ENCODE results near the gene AIPL1.

The AIPL1 gene

GRCh38 chr17:6413065-6413464, 21.9 kb downstream of the AIPL1 start:
- peak; percentile 36 for DNase-seq (ENCODE audit: low read depth)

DNA sequence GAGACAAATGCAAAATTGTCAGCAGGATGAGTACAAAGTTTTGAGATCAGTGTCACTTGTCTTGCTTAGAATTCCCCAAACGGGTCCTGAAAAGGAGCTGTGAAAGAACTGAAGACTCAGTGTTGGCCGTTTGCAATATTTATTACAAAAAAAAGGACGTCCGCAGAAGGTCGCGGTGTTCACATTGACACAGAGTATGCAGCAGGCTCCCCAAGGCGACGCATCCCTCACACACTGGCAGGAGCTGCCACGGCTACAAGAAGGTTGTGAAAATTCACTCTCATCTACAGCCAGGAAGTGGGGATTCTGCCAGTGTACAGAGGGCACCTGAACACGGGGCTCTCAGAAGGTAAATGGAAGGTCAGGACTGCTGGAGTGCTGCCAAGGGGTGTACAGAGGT, 26.2 kb downstream of the AIPL1 start:
- DNase-seq (ENCODE audit: low read depth), result no peak

DNA sequence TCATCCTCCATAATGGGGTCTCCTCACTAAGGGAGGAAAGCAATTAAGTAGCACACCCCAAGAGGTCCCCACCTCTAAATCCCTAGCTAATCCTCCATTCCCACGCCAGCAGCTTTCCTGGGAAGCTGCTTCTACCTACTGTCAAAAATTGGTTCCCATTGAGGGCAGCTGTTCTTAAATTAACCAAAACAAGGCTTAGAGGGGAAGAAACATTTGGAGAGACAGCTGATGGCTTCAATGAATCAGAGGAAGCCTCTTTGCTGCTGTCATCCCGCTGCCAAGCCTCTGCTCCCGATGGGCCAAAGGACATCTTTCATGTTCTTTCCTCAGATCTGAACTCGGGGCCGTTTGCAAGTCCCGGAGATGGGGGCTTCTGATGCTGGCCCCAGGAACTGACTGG, 26.6 kb downstream of the AIPL1 start:
- no peak for DNase-seq (ENCODE audit: low read depth)

- no peak for DNase-seq (ENCODE audit: low read depth)
These were observed 32.7 kb downstream of the AIPL1 start for GRCh38 chr17:6402258-6402657.

GRCh38 chr17:6398955-6399354, 36.0 kb downstream of the AIPL1 start:
- DNase-seq (ENCODE audit: low read depth), result no peak

DNA sequence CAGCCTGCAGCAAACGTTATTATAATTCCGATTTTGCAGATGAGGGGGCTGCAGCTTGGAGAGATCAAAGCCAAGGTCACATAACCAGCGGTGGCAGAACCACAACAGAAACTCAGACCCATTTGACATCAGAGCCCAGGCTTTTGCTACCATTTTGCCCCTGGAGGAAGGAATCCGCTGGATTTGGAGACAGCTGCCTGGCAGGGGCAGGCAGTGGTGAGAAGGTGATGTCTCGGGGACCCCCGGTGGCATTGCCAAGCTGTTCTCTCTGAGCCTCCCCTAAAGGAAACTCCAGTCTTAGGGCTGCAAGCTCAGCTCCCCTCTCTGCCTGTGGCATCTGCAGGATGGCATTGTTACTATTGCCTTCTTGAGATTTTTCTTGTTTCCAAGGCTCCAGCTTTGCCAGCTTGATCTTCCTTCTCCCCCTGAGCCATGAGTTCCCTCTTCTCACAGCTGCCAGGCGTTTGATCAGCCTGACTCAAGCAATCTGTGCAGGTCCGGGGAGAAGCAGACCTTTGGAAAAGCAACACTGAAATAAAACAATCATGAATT, 40.8 kb downstream of the AIPL1 start:
- DNase-seq (ENCODE audit: low read depth), result no peak

DNA sequence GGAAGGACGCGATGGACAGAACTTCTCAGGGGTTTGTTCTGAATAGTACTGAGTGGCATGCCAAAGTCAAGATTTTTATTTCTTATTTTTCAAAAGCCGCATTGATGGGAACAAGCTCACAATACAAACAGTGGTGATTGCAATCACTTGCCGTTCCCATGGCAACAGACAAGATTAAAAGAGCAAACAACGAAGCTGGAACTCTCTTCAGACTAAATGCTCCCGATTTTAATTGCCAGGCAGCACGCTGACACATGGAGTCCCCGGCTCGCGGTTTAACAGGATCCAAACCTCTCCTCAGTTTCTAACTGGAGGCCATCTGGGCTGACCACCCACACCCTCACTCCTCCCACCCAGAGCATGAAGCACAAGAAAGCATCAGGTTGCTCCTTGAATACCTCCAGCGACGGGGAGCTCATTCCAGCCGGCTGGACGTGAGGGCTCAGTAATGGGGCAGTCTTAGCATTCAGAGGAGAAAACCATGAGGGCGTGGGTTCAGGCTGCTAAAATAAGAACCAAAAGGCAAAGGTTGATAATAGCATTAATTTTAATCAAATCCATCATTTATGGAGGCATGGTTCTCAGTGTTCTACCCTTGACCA, 41.5 kb downstream of the AIPL1 start:
- no peak for DNase-seq (ENCODE audit: low read depth)

DNA sequence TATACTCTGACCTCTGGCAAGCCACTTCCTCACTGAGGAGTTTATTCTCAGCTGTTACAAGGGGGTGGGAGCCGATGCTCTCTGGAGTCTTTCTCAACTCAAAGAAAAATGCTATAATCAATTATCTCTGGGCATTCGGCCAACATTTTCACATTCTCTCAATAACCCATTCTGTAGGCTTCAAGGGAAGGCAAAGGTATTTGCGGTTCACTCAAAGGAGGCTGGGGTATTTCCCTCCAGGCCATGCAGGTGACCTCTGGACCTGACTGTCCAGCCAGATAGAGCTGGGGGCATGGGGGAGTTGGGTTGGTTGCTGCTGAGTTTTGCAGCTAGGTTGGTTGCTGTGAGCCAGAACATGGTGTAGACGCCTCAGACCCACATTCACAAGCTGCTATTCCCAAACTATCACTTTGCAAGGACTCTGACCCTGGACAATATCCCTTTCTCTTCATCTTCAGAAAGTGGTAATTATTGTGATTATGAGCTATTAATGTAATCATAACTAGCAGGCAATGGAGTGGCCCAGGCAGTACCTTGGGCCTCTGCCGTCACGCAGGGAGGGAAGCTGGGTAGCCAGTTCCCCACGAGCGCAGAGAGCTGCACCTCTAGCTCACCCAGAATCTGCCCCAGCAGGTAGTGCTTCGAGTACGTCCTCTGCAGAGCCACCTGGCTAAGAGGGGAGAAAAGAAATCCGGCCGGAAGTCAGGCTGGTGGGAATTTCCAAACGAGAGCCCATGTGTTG, 42.1 kb downstream of the AIPL1 start:
- no peak for DNase-seq (ENCODE audit: low read depth)

DNA sequence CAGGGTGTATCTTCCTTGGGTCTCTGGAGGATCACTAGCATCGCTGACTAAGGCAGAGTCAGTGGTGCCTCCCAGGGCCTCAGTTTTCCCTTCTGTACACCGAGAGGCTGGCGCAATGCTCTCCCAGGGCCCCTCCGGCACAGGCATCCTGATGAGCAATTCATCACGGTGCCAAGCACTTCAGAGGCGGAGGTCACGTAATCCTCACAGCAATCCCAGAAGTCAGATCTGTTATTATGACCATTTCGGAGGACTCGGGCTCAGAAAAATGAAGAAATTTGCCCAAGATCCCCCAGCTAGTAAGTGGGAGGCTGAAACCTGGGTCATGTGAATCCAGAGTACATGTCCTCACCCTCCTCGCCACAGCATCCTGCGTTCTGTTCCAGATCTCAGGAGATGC, 46.5 kb downstream of the AIPL1 start:
- DNase-seq (ENCODE audit: low read depth), result no peak

DNA sequence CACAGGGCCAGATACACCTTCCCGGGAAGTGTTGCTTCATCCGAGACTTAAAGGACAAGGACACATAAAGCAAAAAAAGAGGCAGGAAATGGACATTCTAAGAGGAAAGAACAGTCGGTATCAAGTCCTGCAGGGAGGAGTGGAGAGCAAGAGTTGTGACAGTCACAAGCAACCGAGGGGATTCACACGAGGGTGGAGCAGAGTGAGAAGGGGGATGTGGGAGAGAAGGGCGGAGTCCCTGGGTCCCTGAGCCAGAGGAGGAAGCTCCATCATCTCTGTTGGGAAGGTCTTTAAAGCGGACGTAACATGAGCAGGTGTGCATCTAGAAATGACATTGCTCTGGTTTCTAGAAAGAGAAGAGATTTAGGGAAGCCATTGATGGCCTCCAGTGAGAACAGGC, 47.1 kb downstream of the AIPL1 start:
- no peak for DNase-seq (ENCODE audit: low read depth)

GRCh38 chr17:6387442-6387841, 47.5 kb downstream of the AIPL1 start:
- no peak for DNase-seq (ENCODE audit: low read depth)

DNA sequence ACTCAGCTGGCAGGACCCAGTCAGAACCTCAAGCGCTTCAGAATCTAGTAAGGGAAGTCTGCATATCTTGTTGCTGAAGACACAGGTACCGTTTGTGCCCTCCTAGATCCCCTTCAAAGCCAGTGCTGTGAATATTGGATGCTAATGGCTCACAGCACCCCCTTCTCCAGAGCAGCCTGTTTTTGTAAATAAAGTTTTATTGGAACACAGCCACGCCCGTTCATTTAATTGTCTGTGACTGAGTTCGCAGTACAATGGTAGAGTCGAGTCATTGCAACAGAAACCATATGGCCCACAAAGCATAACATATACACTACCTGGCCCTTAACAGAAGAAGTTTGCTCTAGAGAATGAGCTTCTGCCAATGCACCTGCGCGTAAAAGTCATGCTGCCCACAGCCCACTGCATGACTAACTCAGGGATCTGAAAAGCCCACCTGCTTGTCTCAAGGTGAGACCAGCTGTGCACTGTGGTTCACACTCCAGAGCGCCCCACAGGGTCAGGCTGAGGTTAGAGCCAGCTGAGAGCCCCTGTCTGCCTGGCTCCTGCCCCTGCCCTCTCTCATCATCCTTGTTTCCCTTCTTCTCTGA, 48.8 kb downstream of the AIPL1 start:
- DNase-seq (ENCODE audit: low read depth), result no peak

GRCh38 chr17:6384481-6384880, 50.4 kb downstream of the AIPL1 start:
- no peak for DNase-seq (ENCODE audit: low read depth)

- no peak for DNase-seq (ENCODE audit: low read depth)
These were observed 53.1 kb downstream of the AIPL1 start for GRCh38 chr17:6381526-6382465.

GRCh38 chr17:6380915-6381438, 53.9 kb downstream of the AIPL1 start:
- DNase-seq (ENCODE audit: low read depth), result no peak

- DNase-seq (ENCODE audit: low read depth), result no peak
These were observed 57.0 kb downstream of the AIPL1 start for GRCh38 chr17:6377906-6378305.

DNA sequence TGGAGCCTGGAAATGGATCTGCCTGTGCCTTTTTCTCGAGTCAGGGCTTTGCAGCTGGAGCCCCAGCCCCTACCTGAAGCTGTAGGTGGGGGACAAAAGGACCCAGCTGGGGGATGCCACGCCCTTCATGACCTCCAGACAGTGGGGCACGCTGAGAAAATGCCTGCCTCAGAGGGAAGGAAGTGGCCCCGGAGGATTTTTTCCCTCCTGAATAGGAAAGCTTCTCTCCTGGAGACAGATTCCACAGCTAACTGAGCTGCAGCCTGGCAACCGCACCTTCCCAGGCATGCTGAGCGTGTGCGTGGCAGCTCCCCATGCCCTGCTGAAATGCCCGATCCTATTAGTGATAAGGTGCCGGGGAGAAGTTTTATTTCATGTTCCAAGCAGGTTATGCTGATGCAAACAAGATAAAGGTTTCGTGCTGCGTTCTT, 58.0 kb downstream of the AIPL1 start:
- no peak for DNase-seq (ENCODE audit: low read depth)

DNA sequence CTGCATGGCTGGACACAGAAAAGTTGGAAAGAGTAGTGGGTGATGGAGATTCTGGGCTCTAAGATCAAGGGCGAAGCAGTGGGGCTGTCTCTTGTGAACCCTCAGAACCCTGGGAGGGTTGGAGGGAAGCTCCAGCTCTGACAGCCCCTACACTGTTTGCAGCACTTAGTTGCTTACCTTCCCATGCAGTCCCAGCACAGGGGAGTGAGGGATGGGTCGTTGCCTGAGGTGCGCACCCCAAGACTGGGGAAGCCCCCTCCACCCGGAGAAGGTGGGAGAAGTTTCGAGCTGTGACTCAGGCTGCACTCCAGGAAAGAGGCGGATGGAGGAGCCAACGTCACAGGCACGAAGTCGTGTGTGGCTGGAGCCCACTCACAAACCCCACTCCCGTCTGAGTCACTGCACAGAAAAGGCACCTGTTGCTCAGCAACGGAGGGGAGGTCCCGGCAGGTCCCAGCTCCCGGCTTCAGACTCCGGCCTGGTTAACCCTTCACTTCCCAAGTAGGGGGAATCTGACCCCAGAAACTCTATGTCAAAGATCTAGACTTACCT, 60.1 kb downstream of the AIPL1 start:
- DNase-seq (ENCODE audit: low read depth), result peak; percentile 54

- DNase-seq (ENCODE audit: low read depth), result no peak
These were observed 60.6 kb downstream of the AIPL1 start for GRCh38 chr17:6374271-6374691.

All from non-pigmented ciliary epithelial cell (primary cell).